Effector memory CD8-positive, alpha-beta T cell (primary cell): ENCODE results near the gene HELB.
"Not testable (repeated sequence)": the region's sequence is repeated elsewhere in the genome, so short reads cannot be mapped to it uniquely, and the experiment has no call there.

Experiments used
- ATAC-seq: fragments of 150-1000 bp; cut with Tn5 transposase; replicated peaks from 2 replicates; pipeline ENCODE4 v1.10.0; 2021; ENCODE audit warnings: mild to moderate bottlenecking, moderate library complexity
- DNase-seq, 3 experiments: peaks; one replicate each; pipeline ENCODE4 v3.0.0; 2021
- H3K27ac Mint-ChIP-seq, 2 donors: one replicate each; pipeline ENCODE4 v1.8.0; 2022; ENCODE audit warnings: mild to moderate bottlenecking in 2 of 2, mixed read lengths in 2 of 2, moderate library complexity in 2 of 2
- H3K27me3 Mint-ChIP-seq, 2 donors: one replicate each; pipeline ENCODE4 v1.8.0; 2022; ENCODE audit warnings: mixed read lengths in 2 of 2
- H3K36me3 Mint-ChIP-seq: one replicate; pipeline ENCODE4 v1.8.0; 2022; ENCODE audit warnings: mild to moderate bottlenecking, moderate library complexity, mixed read lengths; ENCODE audit not compliant: insufficient read depth
- H3K4me1 Mint-ChIP-seq, 2 donors: one replicate each; pipeline ENCODE4 v1.8.0; 2022; ENCODE audit warnings: low read depth in 2 of 2, mixed read lengths in 2 of 2
- H3K4me3 Mint-ChIP-seq, 2 donors: one replicate each; pipeline ENCODE4 v1.8.0; 2022; ENCODE audit warnings: mild to moderate bottlenecking in 2 of 2, mixed read lengths in 2 of 2, moderate library complexity in 2 of 2
- H3K9me3 Mint-ChIP-seq, 2 donors: one replicate each; pipeline ENCODE4 v1.8.0; 2022; ENCODE audit warnings: mixed read lengths in 2 of 2

Gene HELB

GRCh38 chr12:66280561-66280960 is 21.7 kb upstream of the HELB start:
- no peaks in the 10 kb centered on the region for H3K36me3 Mint-ChIP-seq
- H3K4me3 Mint-ChIP-seq = no peak overlapping the region
- no peak overlapping the region for H3K27ac Mint-ChIP-seq
- H3K27me3 Mint-ChIP-seq = no peaks in the 10 kb centered on the region
- DNase-seq (no peak), ATAC-seq (no peak)
- no peaks in the 10 kb centered on the region for H3K9me3 Mint-ChIP-seq
- peaks cover 12 to 24% of the 10 kb centered on the region in 2 donors for H3K4me1 Mint-ChIP-seq

DNA sequence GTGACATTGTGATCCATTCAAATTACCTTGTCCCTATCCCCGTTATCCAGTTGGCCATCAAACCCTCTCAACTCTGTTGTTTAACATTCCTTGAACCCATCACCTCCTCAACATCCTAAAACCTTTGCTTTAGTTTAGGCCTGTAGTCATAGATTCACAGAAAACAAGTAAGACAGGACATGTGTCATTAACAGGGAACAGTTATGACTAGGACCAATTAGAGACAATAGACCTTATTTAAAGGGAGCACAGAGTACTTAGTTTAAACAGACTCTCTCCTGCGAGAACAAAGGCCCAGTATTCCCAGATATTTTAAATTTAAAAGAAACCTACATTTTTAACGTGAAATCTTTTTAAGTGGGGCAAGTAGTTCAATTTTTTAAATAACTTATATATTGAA is 20.0 kb upstream of the HELB start:
- no peak for DNase-seq
- H3K9me3 Mint-ChIP-seq = no peaks in the 10 kb centered on the region
- peaks cover 24 to 36% of the 10 kb centered on the region in 2 donors for H3K4me1 Mint-ChIP-seq
- ATAC-seq = no peak
- H3K27ac Mint-ChIP-seq = no peak overlapping the region
- no peaks in the 10 kb centered on the region for H3K36me3 Mint-ChIP-seq
- no peak overlapping the region for H3K4me3 Mint-ChIP-seq
- no peaks in the 10 kb centered on the region for H3K27me3 Mint-ChIP-seq

DNA sequence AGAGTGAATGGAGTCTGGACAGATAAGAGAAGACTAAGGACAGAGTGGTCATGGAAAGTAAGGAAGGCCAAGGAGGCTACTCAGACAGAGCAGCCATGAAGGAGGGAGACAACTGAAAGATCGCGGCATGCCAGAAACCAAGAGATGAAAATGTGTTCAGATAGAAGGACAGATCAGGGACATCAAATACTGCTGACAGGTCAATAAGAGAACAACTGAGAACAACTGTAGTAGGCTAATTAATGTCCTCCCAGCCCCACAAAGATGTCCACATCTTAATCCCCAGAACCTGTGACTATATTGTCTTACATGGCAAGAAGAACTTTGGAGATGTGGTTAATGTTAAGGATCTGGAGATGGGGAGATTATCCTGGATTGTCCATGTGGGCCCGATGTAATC is 15.0 kb upstream of the HELB start:
- Mint-ChIP-seq H3K27ac (peak overlapping the region; percentile 57 to 88), H3K36me3 (no peaks in the 10 kb centered on the region), H3K4me3 (peak overlapping the region; percentile 49 to 66), H3K4me1 (peaks cover 46 to 58% of the 10 kb centered on the region in 2 donors), H3K27me3 (no peaks in the 10 kb centered on the region), H3K9me3 (no peaks in the 10 kb centered on the region)
- no peak for DNase-seq
- ATAC-seq = no peak

- DNase-seq (peak; percentile 49 to 51 (median 50)), ATAC-seq (peak; percentile 98)
- Mint-ChIP-seq H3K4me3 (peak overlapping the region; percentile 49 to 66), H3K4me1 (peaks cover 46 to 63% of the 10 kb centered on the region in 2 donors), H3K27ac (peak overlapping the region; percentile 57 to 88), H3K27me3 (no peaks in the 10 kb centered on the region), H3K9me3 (no peaks in the 10 kb centered on the region), H3K36me3 (no peaks in the 10 kb centered on the region)
Observed at GRCh38 chr12:66288121-66288520, 14.2 kb upstream of the HELB start.

GRCh38 chr12:66289485-66289884 is 12.8 kb upstream of the HELB start:
- Mint-ChIP-seq H3K4me1 (peaks cover 46 to 59% of the 10 kb centered on the region in 2 donors), H3K36me3 (no peaks in the 10 kb centered on the region), H3K4me3 (peak overlapping the region; percentile 52 to 66)

GRCh38 chr12:66290716-66291200 is 11.5 kb upstream of the HELB start:
- peaks cover 46 to 59% of the 10 kb centered on the region in 2 donors for H3K4me1 Mint-ChIP-seq
- no peaks in the 10 kb centered on the region for H3K27me3 Mint-ChIP-seq
- no peaks in the 10 kb centered on the region for H3K9me3 Mint-ChIP-seq
- no peaks in the 10 kb centered on the region for H3K36me3 Mint-ChIP-seq
- peak overlapping the region; percentile 85 to 88 for H3K27ac Mint-ChIP-seq
- peak overlapping the region; percentile 52 for H3K4me3 Mint-ChIP-seq
- DNase-seq (peak in 2 of 3 experiments; percentile 4 to 19), ATAC-seq (peak; percentile 47)

More at GRCh38 chr12:66289485-66289884, 12.8 kb upstream of the HELB start:
- no peaks in the 10 kb centered on the region for H3K9me3 Mint-ChIP-seq
- DNase-seq = no peak
- ATAC-seq = no peak
- H3K27me3 Mint-ChIP-seq = no peaks in the 10 kb centered on the region
- peak overlapping the region; percentile 85 to 88 for H3K27ac Mint-ChIP-seq

DNA sequence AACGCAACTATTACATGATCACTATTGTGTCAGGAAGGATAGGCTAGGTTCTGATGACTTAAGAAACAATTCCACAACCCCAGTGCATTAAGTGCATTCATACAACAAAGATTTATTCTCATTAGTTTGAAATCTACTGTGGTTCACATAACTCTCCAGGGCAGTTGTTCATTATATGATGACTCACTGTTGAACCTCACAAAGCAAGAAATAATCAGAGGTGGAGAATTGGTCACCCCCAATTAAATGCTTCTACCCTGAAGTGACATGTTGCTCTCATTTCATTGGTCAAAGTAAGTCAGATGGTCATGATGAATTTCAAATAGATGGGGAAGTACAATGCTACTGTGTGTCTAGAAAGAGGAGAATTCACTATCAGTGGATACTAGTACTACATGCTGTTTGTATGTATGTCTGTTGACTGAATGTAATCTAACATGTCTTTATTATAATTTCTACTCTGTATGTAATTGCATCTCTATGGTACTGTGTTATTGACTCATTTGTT is 6.1 kb upstream of the HELB start:
- DNase-seq (no peak), ATAC-seq (no peak)
- no peak overlapping the region for H3K27ac Mint-ChIP-seq
- no peaks in the 10 kb centered on the region for H3K9me3 Mint-ChIP-seq
- H3K36me3 Mint-ChIP-seq = no peaks in the 10 kb centered on the region
- H3K4me1 Mint-ChIP-seq = peaks cover 14% of the 10 kb centered on the region in 2 donors
- no peaks in the 10 kb centered on the region for H3K27me3 Mint-ChIP-seq
- no peak overlapping the region for H3K4me3 Mint-ChIP-seq

- no peak for DNase-seq
Observed at GRCh38 chr12:66297080-66297479, 5.2 kb upstream of the HELB start.

DNA sequence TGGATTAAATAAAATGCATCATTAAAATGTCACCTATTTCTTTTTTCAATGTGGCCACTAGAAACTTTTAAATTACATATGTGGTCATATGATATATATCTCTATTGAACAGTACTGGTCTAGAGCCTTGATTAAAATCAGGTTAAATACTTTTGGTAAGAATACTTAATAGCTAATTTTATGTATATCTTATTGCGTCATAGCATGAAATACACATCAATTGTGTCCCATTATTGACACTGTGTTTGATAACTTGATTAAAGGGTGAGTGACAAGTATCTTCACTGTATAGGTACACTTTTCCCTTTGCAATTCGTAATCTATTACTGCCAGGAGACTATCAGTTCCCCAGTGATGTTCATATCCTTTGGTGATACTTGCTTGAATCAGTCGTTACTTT is 4.4 kb upstream of the HELB start:
- Mint-ChIP-seq H3K4me3 (no peak overlapping the region), H3K27ac (no peak overlapping the region), H3K27me3 (no peaks in the 10 kb centered on the region), H3K36me3 (peaks cover 6% of the 10 kb centered on the region), H3K9me3 (no peaks in the 10 kb centered on the region), H3K4me1 (peaks cover 3 to 16% of the 10 kb centered on the region in 2 donors)
- DNase-seq (no peak), ATAC-seq (no peak)

More at GRCh38 chr12:66297080-66297479, 5.2 kb upstream of the HELB start:
- no peaks in the 10 kb centered on the region for H3K36me3 Mint-ChIP-seq
- H3K27ac Mint-ChIP-seq = no peak overlapping the region
- H3K9me3 Mint-ChIP-seq = no peaks in the 10 kb centered on the region
- peaks cover 11 to 13% of the 10 kb centered on the region in 2 donors for H3K4me1 Mint-ChIP-seq
- no peaks in the 10 kb centered on the region for H3K27me3 Mint-ChIP-seq
- H3K4me3 Mint-ChIP-seq = no peak overlapping the region
- ATAC-seq = no peak

- peak overlapping the region; percentile 90 to 98 for H3K27ac Mint-ChIP-seq
- DNase-seq = no peak
- no peaks in the 10 kb centered on the region for H3K9me3 Mint-ChIP-seq
- ATAC-seq = peak; percentile 7
- H3K27me3 Mint-ChIP-seq = no peaks in the 10 kb centered on the region
- H3K36me3 Mint-ChIP-seq = peaks cover 44% of the 10 kb centered on the region
- H3K4me1 Mint-ChIP-seq = peaks cover 35 to 37% of the 10 kb centered on the region in 2 donors
- peak overlapping the region; percentile 93 to 99 for H3K4me3 Mint-ChIP-seq
Observed at GRCh38 chr12:66302827-66303169, 505 bp downstream of the HELB start.

DNA sequence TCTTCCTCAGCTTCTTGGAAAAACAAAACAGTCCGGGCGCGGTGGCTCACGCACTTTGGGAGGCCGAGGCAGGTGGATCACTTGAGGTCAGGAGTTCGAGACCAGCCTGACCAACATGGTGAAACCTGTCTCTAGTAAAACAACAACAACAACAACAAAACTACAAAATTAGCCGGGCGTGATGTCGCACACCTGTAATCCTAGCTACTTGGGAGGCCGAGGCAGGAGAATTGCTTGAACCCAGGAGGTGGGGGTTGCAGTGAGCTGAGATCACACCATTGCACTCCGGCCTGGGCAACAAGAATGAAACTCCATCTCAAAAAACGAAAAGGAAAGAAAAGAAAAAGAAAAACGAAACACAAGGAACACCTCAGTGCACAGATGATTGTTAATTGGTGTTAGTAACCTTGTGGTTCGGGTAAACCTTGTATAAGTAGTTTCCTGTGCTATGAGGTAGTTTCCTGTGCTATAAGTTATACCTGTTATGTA is 1.1 kb downstream of the HELB start:
- H3K4me3 Mint-ChIP-seq = peak overlapping the region; percentile 93 to 99
- H3K4me1 Mint-ChIP-seq = peaks cover 39 to 42% of the 10 kb centered on the region in 2 donors
- H3K27me3 Mint-ChIP-seq, H3K9me3 Mint-ChIP-seq: not testable (repeated sequence)
- H3K36me3 Mint-ChIP-seq = peaks cover 49% of the 10 kb centered on the region
- peak overlapping the region; percentile 90 to 98 for H3K27ac Mint-ChIP-seq
- peak; percentile 80 for ATAC-seq
- DNase-seq = peak in 2 of 3 experiments; percentile 15 to 27

DNA sequence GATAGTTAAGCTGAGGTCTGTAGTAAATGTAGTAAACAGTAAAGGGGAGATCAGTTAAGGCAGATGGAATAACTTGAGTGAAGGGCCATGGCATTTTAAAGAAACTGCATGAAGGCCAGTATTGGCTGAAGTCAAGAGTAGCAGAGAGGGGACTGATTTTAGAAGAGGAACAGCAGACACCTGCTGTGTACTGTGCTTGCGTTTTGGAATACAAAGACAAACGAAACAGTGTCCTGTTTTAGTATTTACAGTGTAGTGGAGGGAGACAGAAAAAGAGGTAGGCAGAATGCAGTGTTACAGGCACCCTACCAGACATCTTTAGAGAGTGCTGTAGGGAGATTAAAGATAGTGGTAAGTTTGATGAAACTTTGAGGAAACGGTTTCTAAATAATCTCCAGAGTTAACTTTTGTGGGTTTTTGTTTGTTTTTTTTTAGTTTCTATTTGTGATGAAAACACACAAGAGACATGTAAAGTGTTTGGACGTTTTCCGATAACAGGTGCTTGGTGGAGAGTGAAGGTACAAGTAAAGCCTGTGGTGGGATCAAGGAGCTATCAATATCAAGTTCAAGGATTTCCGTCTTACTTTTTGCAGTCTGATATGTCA is 2.1 kb downstream of the HELB start:
- Mint-ChIP-seq H3K4me1 (peaks cover 42 to 47% of the 10 kb centered on the region in 2 donors), H3K4me3 (peak overlapping the region; percentile 93 to 99), H3K27ac (peak overlapping the region; percentile 90 to 98), H3K27me3 (no peaks in the 10 kb centered on the region), H3K36me3 (peaks cover 57% of the 10 kb centered on the region), H3K9me3 (no peaks in the 10 kb centered on the region)
- DNase-seq = no peak
- ATAC-seq = peak; percentile 6

GRCh38 chr12:66309606-66310005 is 7.3 kb downstream of the HELB start:
- H3K27ac Mint-ChIP-seq = peak overlapping the region in 1 of 2 donors; percentile 24
- H3K27me3 Mint-ChIP-seq = no peaks in the 10 kb centered on the region
- H3K4me3 Mint-ChIP-seq = peak overlapping the region; percentile 56 to 71
- no peaks in the 10 kb centered on the region for H3K9me3 Mint-ChIP-seq
- H3K4me1 Mint-ChIP-seq = peaks cover 62 to 71% of the 10 kb centered on the region in 2 donors
- H3K36me3 Mint-ChIP-seq = peaks cover 81% of the 10 kb centered on the region
- ATAC-seq (no peak), DNase-seq (no peak)

- ATAC-seq (no peak), DNase-seq (no peak)
- H3K4me3 Mint-ChIP-seq = peak overlapping the region; percentile 71 to 73
- H3K4me1 Mint-ChIP-seq = peaks cover 53 to 66% of the 10 kb centered on the region in 2 donors
- no peaks in the 10 kb centered on the region for H3K9me3 Mint-ChIP-seq
- peaks cover 81% of the 10 kb centered on the region for H3K36me3 Mint-ChIP-seq
- H3K27me3 Mint-ChIP-seq = no peaks in the 10 kb centered on the region
- H3K27ac Mint-ChIP-seq = peak overlapping the region; percentile 18 to 47
Observed at GRCh38 chr12:66312189-66312588, 9.9 kb downstream of the HELB start.
